Measurements from ENCODE around the gene ANGPTL5. TPM values are rescaled to one million over a fixed set of nuclear protein-coding genes. Genes with fewer than 3 reads are reported as not detected.
A peak's percentile ranks its signal among the peaks of the same experiment; 100 is the strongest.
"Not testable (repeated sequence)": the region's sequence is repeated elsewhere in the genome, so short reads cannot be mapped to it uniquely, and the experiment has no call there.

Gene ANGPTL5
- not detected in 2 replicates for total RNA-seq

GRCh38 chr11:101916422-101916821, at the start of gene ANGPTL5:
TSS of gene ANGPTL5 (minus strand) at chr11:101916522. CDS start at chr11:101907909, 8,613 bp downstream.
- no peak for DNase-seq (ENCODE audit: low read depth)
- Histone ChIP-seq H3K4me3 (ENCODE audit: low read depth, low read length) (peak within 1 kb of the TSS; percentile 60), H3K36me3 (ENCODE audit: control insufficient read depth, insufficient read depth, low read length) (no peaks in the 10 kb centered on the region), H3K27me3 (ENCODE audit: control insufficient read depth, insufficient read depth, low read length) (no peaks in the 10 kb centered on the region)
- TF ChIP-seq, protein P1, sequence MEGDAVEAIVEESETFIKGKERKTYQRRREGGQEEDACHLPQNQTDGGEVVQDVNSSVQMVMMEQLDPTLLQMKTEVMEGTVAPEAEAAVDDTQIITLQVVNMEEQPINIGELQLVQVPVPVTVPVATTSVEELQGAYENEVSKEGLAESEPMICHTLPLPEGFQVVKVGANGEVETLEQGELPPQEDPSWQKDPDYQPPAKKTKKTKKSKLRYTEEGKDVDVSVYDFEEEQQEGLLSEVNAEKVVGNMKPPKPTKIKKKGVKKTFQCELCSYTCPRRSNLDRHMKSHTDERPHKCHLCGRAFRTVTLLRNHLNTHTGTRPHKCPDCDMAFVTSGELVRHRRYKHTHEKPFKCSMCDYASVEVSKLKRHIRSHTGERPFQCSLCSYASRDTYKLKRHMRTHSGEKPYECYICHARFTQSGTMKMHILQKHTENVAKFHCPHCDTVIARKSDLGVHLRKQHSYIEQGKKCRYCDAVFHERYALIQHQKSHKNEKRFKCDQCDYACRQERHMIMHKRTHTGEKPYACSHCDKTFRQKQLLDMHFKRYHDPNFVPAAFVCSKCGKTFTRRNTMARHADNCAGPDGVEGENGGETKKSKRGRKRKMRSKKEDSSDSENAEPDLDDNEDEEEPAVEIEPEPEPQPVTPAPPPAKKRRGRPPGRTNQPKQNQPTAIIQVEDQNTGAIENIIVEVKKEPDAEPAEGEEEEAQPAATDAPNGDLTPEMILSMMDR (IDR thresholded peaks at IDR 0.05; ENCODE audit: insufficient read depth, low read length, poor library complexity, severe bottlenecking), result no peak

- DNase-seq (ENCODE audit: low read depth); H3K36me3 ChIP-seq (ENCODE audit: control insufficient read depth, insufficient read depth, low read length); H3K4me3 ChIP-seq (ENCODE audit: low read depth, low read length); H3K27me3 ChIP-seq (ENCODE audit: control insufficient read depth, insufficient read depth, low read length): not testable (repeated sequence)
These were observed 47.9 kb upstream of the ANGPTL5 start for GRCh38 chr11:101964200-101964599.

DNA sequence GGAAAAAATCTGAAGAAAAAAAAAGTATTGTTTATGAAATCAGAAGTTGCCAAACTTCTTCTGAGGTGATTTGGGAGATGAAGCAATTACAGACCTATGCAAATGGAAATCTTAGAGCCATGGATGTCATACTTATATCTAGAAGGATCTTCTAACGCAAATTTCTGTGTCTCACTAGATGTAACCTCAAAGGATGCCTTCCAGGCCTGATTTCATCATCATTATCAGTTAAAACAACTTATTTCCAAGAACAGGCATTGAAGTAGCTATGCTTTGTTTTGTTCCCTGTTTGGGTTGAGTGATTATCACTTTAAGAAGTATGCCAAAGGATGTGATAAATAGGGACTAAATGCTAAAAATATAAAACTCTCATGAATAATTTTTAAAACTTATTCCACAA, 43.9 kb upstream of the ANGPTL5 start:
- no peaks in the 10 kb centered on the region for H3K27me3 ChIP-seq (ENCODE audit: control insufficient read depth, insufficient read depth, low read length)
- TF ChIP-seq, protein P1 (IDR thresholded peaks at IDR 0.05; ENCODE audit: insufficient read depth, low read length, poor library complexity, severe bottlenecking), result no peak
- DNase-seq (ENCODE audit: low read depth), result no peak
- H3K36me3 ChIP-seq (ENCODE audit: control insufficient read depth, insufficient read depth, low read length), result no peaks in the 10 kb centered on the region
- no peak overlapping the region for H3K4me3 ChIP-seq (ENCODE audit: low read depth, low read length)

- Histone ChIP-seq H3K4me3 (ENCODE audit: low read depth, low read length) (no peak overlapping the region), H3K27me3 (ENCODE audit: control insufficient read depth, insufficient read depth, low read length) (no peaks in the 10 kb centered on the region), H3K36me3 (ENCODE audit: control insufficient read depth, insufficient read depth, low read length) (no peaks in the 10 kb centered on the region)
- TF ChIP-seq, protein P1 (IDR thresholded peaks at IDR 0.05; ENCODE audit: insufficient read depth, low read length, poor library complexity, severe bottlenecking), result no peak
- DNase-seq (ENCODE audit: low read depth), result no peak
These were observed 39.4 kb upstream of the ANGPTL5 start for GRCh38 chr11:101955701-101956100.

DNA sequence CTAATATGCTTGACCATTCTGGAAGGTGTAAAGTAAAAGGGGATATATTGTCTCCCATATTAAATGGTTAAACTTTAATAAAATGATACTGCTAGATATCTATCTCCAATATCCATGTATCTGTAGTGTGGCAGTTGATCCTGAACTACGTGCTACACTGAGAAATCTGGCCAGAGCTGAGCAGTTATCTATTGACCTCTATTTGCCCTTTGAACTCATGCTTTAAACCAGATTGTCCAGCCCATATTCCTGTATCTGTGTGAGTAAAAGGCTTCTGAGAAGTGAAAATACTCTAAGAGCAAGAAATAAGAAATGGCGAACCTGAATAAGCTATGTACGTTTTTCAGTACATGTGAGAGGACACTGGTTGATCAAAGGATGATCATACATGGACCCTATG, 39.0 kb upstream of the ANGPTL5 start:
- Histone ChIP-seq H3K36me3 (ENCODE audit: control insufficient read depth, insufficient read depth, low read length) (no peaks in the 10 kb centered on the region), H3K27me3 (ENCODE audit: control insufficient read depth, insufficient read depth, low read length) (no peaks in the 10 kb centered on the region), H3K4me3 (ENCODE audit: low read depth, low read length) (no peak overlapping the region)
- no peak for DNase-seq (ENCODE audit: low read depth)
- TF ChIP-seq, protein P1 (IDR thresholded peaks at IDR 0.05; ENCODE audit: insufficient read depth, low read length, poor library complexity, severe bottlenecking), result no peak

DNA sequence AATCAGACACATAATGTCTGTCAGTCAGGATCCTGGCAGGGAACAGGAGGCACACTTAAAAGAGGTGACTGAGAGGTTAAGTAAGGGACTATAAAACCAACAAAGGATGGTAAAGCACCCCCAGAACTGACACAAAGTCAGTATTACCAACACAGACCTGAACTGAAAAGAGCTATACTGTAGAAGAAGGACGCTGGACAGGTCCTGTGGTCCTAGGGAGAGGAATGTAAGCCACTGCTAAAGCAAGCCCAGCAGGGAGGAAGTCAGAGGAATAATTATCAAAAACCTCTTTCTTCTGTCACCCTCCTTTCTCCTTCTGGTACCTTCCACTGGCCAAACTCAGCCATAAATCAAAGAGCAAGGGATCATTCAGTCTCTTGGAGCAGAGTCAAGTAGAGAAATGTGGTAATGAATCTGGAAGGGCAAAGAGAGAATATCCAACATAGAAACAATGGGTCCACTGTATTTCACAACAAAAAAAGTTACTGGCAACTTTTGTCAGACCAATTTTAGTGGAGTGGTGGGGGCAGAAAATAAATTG, 33.4 kb upstream of the ANGPTL5 start:
- H3K27me3 ChIP-seq (ENCODE audit: control insufficient read depth, insufficient read depth, low read length), result no peaks in the 10 kb centered on the region
- TF ChIP-seq, protein P1 (IDR thresholded peaks at IDR 0.05; ENCODE audit: insufficient read depth, low read length, poor library complexity, severe bottlenecking), result no peak

More for the DNA sequence above, 33.4 kb upstream of the ANGPTL5 start:
- Histone ChIP-seq H3K36me3 (ENCODE audit: control insufficient read depth, insufficient read depth, low read length) (no peaks in the 10 kb centered on the region), H3K4me3 (ENCODE audit: low read depth, low read length) (no peak overlapping the region)
- no peak for DNase-seq (ENCODE audit: low read depth)
